GM18870 (cell line): ENCODE measurements around the gene TAF15.

Source experiments
- ATAC-seq: cut with Tn5 transposase; IDR thresholded peaks from one replicate; pipeline ENCODE4 v1.9.1; 2021; ENCODE audit warnings: moderate library complexity; ENCODE audit not compliant: unreplicated experiment

The TAF15 gene

DNA sequence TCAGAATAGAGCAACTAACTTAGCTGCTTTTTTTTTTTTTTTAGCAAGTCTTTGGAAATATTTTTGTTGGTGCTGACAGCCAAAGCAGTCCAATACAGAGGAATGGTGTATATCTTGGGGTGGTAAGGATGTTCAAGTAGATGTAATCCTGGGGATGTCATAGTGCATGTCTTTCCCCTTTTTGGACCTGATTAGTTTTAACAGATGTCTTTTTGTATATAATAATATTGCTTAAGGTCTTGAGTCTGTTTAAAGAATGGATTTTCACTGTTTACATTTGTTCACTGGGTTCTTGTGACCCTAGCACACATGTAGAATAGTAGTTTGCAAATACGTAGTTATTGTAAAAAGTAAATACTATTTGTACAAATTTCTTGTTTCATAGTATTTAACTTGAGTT lies 7.9 kb downstream of the TAF15 start:
- no peak for ATAC-seq

DNA sequence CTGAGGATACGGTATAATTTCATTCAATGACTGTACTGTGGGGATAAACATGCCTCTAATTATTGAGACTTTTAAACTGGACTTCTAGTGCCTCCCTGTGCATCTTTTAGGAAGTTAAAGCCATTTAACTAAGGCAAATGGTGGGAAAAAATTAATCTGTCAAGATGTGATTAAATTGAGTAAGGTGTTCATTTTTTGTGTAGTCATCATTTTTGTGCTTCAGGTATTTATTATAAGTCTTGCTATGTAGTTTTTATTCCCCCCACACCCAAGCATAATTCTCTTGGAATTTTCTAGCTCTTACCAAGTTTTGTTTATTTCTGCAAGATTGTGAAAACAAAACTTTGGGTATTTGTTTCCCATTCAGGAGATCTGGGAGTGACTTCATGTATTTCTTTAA lies 10.2 kb downstream of the TAF15 start:
- ATAC-seq: no peak

DNA sequence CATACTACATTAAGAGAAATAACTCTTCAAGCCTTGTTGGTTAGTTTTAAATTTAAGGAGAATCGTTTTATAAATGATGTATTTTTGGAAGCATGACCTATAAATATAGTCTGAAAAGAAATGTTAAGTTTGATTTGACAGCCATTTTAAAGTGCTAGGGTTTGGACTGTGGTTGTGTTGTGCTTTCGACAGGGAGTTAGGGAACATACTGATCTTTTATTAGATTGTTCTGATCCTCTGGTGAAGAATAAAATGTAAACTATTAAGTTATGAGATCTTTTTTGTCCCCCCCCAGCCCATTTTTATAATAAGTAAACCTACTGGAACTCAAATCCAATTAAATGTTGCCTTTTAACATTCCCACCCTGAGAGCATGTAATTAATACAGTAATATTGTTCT lies 12.0 kb downstream of the TAF15 start:
- ATAC-seq: no peak

DNA sequence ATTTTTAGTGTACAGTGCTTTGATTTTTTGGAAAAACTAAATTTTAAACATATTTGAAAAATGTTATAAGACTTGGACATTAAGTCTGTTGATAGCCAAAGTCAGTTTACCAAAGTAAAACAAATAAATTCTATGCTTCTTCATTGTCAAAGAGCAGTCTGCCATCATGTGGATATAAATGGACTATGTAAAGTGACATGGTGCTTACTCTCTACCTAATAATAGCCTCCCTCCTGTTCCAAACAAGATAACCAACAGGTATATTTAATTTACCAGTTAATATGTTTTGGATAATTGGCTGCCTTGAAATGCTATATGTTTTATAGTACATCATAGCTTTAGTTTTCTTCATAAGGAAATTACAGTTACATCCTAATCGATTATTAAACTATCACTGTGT lies 15.9 kb downstream of the TAF15 start:
- no peak for ATAC-seq

DNA sequence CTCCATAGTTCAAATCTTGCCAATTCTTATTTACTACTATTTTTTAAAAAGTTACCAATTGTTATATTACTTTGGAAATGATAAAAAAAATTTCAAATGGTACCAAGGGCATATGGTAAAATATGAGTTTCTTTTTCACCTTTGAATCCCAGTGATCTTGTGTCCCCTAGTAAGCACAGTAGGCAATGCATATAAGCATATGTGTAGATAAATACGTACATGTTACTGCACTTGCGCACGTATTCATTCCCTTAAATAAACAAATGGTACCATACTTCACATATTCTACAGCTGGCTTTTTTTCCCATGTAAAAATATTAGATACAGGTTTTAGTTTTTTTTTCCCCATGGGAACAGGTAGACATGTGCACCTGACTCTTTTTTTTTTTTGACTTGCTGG lies 31.8 kb downstream of the TAF15 start:
- ATAC-seq: no peak

DNA sequence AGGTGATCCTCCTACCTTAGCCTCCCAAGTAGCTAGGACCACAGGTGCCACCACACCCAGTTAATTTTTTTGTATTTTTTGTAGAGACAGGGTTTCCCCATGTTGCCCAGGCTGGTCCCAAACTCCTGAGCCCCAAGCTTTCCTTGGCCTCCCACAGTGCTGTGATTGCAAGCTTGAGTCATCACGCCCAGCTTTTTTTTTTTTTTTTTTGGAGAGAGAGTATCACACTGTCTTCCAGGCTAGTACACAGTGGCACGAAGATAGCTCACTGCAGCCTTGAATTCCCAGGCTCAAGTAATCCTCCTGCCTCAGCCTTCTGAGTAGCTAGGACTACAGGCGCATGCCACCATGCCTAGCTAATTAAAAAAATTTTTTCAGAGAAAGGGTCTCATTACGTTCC lies 32.2 kb downstream of the TAF15 start:
- ATAC-seq: no peak

DNA sequence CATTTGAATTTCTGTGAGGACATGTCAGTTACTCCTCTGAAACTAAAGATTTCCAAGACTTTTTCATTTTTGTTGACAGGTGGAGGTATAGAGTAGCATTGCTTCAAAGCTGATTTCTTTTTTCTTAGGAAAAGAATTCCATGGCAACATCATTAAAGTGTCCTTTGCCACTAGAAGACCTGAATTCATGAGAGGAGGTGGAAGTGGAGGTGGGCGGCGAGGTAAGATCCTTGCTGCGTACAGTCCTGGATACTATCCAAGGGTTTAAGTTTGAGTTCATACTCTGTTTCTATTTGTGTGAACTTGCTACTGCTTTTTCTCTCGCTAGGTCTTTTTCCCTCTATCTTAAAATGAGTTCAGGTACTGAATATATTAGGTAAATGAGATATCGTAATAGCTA lies 33.0 kb downstream of the TAF15 start:
- no peak for ATAC-seq

DNA sequence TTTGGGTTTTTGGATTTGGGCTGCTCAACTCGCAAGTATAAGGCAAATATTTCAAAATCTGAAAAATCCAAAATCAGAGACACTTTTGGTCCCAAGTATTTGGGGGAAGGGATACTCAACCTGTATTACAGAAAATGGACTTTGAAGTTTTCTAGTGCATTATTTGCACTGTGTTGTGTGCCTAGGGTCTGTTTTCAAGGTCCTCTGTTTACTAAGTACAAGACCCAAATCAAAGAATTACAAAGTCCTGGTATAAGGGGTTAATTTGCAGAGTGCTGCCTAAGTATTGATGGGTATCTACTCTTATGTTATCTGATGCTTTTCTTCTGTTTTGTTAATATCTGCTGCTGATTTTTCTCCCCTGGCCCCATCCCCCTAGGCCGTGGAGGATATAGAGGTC lies 34.4 kb downstream of the TAF15 start:
- ATAC-seq: no peak

DNA sequence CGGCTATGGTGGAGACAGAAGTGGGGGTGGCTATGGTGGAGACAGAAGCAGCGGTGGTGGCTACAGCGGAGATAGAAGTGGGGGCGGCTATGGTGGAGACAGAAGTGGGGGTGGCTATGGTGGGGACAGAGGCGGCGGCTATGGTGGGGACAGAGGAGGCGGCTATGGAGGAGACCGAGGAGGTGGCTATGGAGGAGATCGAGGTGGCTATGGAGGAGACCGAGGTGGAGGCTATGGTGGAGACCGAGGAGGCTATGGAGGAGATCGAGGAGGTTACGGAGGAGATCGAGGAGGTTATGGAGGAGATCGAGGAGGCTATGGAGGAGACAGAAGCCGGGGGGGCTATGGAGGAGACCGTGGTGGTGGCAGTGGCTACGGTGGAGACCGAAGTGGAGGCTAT lies 35.3 kb downstream of the TAF15 start:
- no peak for ATAC-seq

DNA sequence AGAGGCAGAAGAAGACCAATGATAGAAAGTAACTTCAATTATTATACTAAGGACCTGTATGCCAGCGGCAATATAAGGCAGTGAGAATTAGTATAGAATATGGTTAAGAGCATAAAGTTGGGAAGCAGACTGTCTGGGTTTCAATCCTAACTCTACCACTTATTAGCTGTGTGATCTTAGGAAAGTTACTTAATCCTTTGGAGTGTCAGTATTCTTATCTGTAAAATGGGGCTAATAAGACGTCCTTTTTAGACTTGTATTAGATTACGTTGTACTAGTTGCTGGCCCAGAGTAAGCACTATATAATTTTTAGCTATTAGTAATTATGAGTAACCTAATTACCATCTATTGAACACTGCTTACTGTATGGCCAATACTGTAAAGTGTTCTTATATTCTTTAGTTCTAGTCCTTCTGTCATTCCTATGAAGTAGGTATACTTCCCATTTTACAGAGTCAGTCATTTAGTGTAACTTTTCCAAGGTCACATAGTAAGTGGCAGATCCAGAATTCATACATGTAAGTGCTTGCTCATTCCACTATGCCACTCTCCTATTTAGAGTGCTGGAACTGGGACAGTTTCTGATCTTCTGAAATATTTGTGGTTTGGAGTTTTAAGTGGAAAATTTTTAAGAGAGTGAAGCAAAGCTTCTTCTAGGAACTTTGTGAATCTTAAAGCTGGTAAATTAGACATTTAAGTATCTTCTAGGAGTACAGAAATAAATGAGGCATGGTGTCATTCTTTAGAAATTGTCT lies 36.9 kb downstream of the TAF15 start:
- ATAC-seq: no peak

DNA sequence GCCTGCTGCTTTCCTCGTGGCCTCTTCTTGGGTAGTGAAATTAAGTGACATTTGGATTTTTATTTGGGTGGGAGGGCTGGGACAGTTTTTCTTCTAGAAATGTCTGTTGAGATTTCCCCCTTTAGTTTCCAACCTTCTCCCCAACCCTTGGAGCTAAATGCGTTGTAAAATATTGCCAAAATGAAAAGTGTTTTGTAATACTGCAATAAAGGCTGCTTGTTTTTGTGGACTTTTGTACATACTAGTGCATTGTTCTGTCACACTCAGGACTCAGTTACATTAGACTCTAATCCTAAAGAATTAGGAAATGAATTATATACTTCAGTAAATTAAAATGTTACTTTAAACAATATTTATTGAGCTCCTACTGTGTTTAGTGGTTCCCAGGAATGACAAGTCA lies 37.7 kb downstream of the TAF15 start:
- ATAC-seq: no peak

DNA sequence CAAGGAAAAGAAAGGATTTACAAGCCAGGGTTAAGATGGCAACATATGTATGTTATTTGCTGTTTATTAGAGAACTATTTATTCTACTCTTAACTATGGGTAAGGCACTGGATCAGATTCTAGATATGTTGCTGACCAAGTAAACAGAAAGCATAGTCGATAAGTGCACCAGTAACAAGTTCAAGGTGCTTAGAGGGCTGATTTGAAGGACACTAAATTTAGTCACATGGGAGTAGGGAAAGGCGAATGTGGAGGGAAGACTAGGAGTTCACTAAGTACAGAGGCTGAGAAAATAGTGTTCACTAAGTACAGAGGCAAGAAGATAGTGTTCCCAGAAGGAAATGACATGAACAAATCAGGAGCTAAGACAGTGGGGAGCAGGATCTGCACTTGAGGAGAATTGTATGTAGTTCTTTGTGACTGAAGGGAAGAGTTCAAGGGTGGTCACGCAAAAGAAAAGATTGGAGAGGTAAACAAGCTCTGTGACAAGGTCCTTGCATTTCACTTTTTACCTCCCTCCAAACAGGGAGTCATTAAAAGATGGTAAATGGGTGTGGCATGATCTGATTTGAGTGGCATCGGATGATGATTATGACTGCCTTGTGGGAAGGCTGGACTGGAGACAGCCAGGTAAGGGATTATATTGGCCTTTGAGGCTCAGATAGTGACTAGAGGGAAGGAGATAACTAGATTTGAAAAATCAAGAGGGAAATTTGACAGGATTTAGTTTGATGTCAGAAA lies 38.5 kb downstream of the TAF15 start:
- no peak for ATAC-seq

DNA sequence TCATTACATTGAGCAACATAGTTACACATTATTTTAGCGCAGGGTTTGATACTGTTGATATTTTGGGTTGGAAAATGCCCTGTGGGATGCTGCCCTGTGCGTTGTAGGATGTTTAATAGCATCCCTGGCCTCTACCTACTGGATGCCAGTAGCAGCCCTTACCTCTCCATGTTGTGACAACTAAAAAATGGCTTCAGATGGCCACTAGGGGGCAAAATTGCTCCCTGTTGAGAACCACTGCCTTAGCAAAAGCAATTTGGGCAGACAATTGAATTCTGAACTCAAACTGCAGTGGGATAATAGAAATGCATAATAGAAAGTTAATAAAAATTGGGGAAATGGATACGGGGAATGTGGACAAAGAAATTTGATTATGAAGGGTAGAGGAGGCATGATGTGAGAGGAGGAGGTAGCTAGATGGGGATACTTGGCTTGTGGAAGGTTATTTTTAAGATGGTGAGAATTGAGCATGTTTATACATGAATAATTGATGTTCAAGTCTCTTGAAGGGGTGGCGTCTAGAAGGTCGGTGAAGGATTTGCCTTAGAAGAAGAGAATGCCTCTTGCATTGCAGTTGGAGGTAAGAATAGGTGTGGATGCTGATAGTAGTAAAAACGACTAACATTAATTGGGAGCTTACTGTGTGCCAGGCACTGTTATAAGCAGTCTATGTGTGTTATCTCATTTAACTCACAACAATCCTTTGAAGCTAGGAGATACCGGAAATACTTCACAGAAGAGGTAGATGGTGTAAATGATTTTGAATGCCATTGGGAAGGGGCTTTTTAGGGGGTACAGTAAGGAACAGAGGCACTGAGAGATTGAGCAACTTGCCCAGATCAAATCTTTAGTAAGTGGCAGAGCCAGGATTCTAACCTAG lies 40.4 kb downstream of the TAF15 start:
- no peak for ATAC-seq

DNA sequence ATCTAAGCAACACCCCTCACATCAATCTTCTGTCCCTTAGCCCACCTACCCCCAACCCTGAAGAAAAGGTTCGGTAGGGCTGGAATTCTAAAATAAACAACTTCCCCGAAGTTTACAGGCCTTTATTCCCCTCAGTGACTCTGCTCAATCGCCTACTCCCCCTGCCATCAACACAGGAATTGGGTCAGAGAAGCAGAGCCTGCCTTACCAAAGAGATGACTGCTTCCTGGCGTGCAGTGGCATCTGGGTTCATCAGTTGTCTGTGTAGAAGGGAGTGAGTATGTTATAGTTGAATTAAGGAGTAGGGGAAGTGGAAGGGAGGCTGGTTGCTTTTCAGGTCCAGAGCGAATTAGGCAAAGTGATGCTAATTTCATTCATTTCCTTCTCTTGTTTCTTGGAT lies 46.7 kb downstream of the TAF15 start:
- ATAC-seq: no peak

DNA sequence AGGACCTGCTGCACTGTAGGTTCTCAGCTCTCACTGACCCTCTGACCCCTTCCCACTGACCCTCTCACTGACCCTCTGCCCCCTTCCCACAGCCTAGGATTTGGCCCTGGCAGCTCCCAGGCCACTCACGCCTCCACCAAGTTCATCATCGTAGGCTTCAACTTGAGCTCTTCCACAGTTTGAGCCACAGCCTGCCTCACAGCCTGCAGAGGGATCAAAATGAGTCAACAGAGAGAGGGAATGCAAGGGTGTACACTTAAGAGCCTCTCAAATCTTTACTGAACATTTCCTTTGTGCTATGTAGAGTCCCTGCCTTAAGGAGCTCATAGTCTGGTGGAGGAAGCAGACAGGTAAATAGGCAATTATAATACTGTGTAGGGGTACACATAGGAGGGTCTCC lies 47.3 kb downstream of the TAF15 start:
- ATAC-seq: no peak

DNA sequence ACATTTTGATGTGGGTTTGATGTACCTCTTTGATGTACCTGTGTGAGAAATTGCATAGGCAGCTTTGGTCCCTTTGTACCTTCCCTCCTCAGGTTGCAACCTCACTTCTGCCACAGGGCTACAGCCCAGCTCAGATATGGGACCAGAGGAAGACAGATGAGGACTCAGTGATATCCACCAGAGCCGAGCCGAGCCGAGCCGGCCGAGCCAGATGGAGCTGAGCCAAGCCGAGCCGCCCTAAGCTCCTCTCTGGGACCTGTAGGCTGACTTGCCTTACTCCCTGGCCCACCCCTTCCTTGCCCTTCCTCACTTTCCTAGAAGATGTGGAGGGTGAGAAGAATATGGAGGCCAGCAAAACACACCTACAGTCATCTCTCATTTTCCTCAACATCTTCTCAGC lies 55.6 kb downstream of the TAF15 start:
- no peak for ATAC-seq

DNA sequence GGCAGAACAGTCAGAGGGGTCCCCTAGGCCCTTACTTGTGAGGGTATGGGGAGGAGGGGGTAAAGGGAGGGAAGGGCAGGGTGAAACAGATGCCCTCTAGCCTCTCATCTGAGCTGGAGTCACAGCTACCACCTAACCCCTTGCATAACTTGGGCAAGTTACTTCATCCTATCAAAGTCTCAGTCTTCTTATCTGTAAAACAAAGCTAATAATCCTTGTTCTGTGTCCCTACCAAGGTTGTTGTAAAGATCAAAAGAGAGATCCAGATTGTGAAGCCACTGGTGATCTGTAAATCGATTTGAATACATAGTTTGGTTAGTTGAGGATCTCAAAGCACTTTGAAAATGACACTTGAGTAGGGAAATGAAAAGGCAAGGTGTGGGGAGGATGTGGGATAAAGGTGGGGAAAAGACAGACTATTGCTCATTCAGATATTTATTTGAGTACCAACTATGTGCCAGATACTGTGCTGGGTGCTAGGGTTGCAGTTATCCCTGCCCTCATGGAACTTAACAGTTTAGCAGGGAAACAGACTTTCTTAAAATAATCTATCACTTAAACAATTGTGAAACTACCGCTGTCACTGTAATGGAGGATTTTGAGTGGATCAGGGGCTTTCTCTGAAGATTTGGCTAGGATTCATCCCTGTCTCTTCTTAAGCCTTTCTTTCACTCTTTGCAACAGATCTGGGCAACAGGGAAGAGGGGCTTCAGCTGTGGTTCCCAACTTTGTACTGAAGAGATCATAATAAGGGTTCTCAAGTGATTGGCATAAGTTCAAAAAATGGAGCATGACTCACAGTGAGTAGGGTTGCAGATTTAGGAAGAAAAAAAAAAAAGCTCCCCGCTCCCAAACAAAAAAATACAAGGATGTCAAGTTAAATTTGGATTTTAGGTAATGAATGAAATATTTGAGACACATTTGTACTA lies 56.4 kb downstream of the TAF15 start:
- ATAC-seq: no peak

DNA sequence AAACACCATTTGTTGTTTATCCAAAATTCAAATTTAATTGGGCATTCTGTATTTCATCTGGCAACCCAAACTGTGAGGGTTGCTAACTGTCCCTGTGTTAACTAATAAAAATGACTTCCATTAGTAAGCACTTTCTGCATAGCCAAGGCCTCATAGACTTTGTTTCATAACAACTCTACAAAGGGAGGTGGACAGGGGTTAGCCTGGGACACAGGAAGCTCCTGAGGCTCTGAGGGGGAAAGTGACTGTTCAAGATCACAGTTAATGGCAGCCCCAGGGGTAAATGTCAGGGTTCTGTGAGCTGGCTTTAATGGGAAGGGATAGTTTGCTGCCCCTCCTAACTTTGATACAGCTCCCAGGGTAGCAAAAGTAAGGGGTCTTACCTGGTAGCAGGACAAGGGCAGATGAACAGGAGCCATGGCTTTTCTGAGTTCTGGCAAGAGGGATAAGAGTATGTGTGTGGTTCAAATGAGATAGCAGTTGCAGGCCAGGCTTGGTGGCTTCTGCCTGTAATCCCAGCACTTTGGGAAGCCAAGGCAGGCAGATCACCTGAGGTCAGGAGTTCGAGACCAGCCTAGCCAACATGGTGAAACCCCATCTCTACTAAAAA lies 57.2 kb downstream of the TAF15 start:
- ATAC-seq: no peak

DNA sequence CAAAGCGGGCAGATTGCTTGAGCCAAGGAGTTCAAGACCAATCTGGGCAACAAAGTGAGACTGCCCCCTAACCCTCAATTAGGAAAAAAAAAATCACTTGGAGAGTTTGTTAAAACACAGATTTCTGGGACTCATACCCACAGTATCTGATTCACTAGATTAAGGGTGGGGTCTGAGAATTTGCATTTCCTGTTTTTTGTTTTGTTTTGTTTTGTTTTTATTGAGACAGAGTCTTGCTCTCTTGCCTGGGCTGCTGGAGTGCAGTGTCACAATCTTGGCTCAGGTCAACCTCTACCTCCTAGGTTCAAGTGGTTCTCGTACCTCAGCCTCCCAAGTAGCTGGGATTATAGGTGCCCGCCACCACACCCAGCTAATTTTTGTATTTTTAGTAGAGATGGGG lies 58.3 kb downstream of the TAF15 start:
- no peak for ATAC-seq

DNA sequence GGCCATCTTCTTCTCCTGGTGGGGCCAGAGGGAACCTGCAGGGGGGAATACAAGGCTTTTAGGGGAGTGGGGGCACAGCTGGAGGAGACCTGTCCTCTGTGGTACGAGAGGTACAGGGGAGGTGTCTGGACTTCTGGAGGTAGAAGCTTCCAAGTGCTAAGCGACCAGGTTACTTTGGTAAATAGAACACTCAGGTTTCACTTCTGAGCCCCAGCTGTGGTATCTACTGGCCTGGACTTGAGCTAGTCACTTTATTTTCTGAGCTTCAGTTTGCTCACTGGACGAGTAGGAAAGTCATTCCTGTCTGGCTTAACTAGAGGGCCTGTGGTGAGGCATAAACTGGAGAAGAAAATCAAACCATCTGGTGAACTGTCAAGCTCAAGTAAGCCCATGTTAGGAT lies 59.5 kb downstream of the TAF15 start, which contains the start of gene HEATR9:
Gene HEATR9, minus strand, starts transcription at position 155 of the 400 bp plus-strand sequence. Its CDS starts 149 bp downstream, at position 6.
- no peak for ATAC-seq
